Fibroblast of peridontal ligament (primary cell): ENCODE measurements around the gene LYAR.
A peak's percentile ranks its signal among the peaks of the same experiment; 100 is the strongest.

Source experiments
- DNase-seq: peaks from one replicate; pipeline ENCODE4 v3.0.0-alpha.2; 2010; ENCODE audit errors: extremely low read depth

LYAR gene

GRCh38 chr4:4315461-4316149 is 25.7 kb upstream of the LYAR start:
- no peak for DNase-seq

- DNase-seq, result no peak
Observed at GRCh38 chr4:4311193-4311592, 21.2 kb upstream of the LYAR start.

GRCh38 chr4:4308800-4309441 is 19.0 kb upstream of the LYAR start:
- DNase-seq, result peak; percentile 65

- DNase-seq, result no peak
Observed at GRCh38 chr4:4306920-4307319, 17.0 kb upstream of the LYAR start.

- DNase-seq, result no peak
Observed at GRCh38 chr4:4302416-4302815, 12.5 kb upstream of the LYAR start.

- DNase-seq, result no peak
Observed at GRCh38 chr4:4302001-4302400, 12.0 kb upstream of the LYAR start.

- DNase-seq, result no peak
Observed at GRCh38 chr4:4299006-4299405, 9.1 kb upstream of the LYAR start.

GRCh38 chr4:4296283-4296846 is 6.4 kb upstream of the LYAR start:
- no peak for DNase-seq

GRCh38 chr4:4293279-4293678 is 3.3 kb upstream of the LYAR start:
- DNase-seq, result no peak

- no peak for DNase-seq
Observed at GRCh38 chr4:4289597-4289940, 385 bp downstream of the LYAR start.

- DNase-seq, result no peak
Observed at GRCh38 chr4:4289055-4289454, 899 bp downstream of the LYAR start.

- no peak for DNase-seq
Observed at GRCh38 chr4:4288098-4288497, 1.9 kb downstream of the LYAR start.

GRCh38 chr4:4284827-4285618 is 4.9 kb downstream of the LYAR start:
- DNase-seq, result no peak

GRCh38 chr4:4281787-4282186 is 8.2 kb downstream of the LYAR start:
- DNase-seq, result no peak

GRCh38 chr4:4277531-4277930 is 12.4 kb downstream of the LYAR start:
- no peak for DNase-seq

- DNase-seq, result no peak
Observed at GRCh38 chr4:4274226-4274625, 15.7 kb downstream of the LYAR start.

GRCh38 chr4:4271912-4272311 is 18.0 kb downstream of the LYAR start:
- DNase-seq, result no peak

GRCh38 chr4:4270529-4270928 is 19.4 kb downstream of the LYAR start:
- DNase-seq, result no peak

- DNase-seq, result no peak
Observed at GRCh38 chr4:4269856-4270255, 20.1 kb downstream of the LYAR start.

- DNase-seq, result no peak
Observed at GRCh38 chr4:4269331-4269731, 20.6 kb downstream of the LYAR start.

GRCh38 chr4:4268776-4269175 is 21.2 kb downstream of the LYAR start:
- DNase-seq, result no peak

GRCh38 chr4:4267981-4268380 is 22.0 kb downstream of the LYAR start:
- no peak for DNase-seq
